Lower leg skin (tissue), 4 donors: Measurements from ENCODE around the gene PLXNA1. TPM values are rescaled to one million over a fixed set of nuclear protein-coding genes. Genes with fewer than 3 reads are reported as not detected.

ENCODE experiments used
- DNase-seq, 2 donors: peaks; one replicate each; pipeline ENCODE4 v3.0.0-alpha.2; 2019; ENCODE audit warnings: low spot score in 2 of 2
- H3K4me3 ChIP-seq: fragments of 200-600 bp; sonication (generic); 2 replicates; pipeline ENCODE4 v1.5.1; 2017; ENCODE audit warnings: mild to moderate bottlenecking, low read depth; ENCODE audit not compliant: poor library complexity, severe bottlenecking
- POLR2A ChIP-seq, 2 donors: fragments of 450-650 bp; IDR thresholded peaks; one replicate each; pipeline ENCODE4 v1.6.1; 2016 to 2017; ENCODE audit warnings: antibody characterized with exemption in 2 of 2, mild to moderate bottlenecking in 1 of 2, moderate library complexity in 1 of 2
- WGBS, 2 donors: methylation state at CpG; one replicate each; pipeline ENCODE4 v1.1.5; 2018; 5-methylcytosine and 5-hydroxymethylcytosine counted together
- intact Hi-C: fragments of 100-400 bp; cut with DNase I; formaldehyde crosslinking; loops from one replicate; pipeline ENCODE4 v1.15.0; 2023; ENCODE audit warnings: low total_unique reads
- total RNA-seq, 4 donors: library from RNA; depleted of rRNA; stranded (reverse); fragments of >200 nt; gene quantifications; one replicate each; pipeline ENCODE4 v1.1.0, GENCODE V29; 2016
- TF ChIP-seq, protein P1 (sequence below), 3 donors: fragments of 450-650 bp; IDR thresholded peaks; one replicate each; pipeline ENCODE4 v1.5.1; 2016; ENCODE audit warnings: antibody characterized with exemption in 3 of 3, mild to moderate bottlenecking in 3 of 3, moderate library complexity in 2 of 3

Gene PLXNA1
- total RNA-seq, 4 donors from 2014 or later: 35.8 to 44.9 (median 39.7) TPM

DNA sequence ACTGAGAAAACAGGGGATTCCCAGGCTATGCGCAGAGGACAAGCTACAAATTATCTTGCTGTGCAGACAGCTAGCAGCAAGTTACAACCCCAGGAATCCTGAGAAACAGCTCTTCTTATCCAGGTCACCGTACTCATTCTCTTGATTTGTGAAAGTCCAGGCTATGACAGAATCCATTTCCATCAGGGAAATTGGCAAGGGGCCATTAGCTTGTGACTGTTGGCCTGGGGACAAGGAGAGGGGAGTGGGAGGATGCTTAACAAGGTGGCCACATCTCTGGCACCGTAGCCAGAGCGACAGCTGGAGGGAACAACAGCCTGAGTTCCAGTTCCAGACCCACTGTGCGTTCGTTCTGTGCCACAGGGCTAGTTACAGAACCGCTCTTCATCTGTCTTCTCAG is 44.9 kb upstream of the PLXNA1 start:
- WGBS, 2 donors: 55 to 72% methylated on average over 7 of the region's 7 CpGs
- TF ChIP-seq, protein P1, sequence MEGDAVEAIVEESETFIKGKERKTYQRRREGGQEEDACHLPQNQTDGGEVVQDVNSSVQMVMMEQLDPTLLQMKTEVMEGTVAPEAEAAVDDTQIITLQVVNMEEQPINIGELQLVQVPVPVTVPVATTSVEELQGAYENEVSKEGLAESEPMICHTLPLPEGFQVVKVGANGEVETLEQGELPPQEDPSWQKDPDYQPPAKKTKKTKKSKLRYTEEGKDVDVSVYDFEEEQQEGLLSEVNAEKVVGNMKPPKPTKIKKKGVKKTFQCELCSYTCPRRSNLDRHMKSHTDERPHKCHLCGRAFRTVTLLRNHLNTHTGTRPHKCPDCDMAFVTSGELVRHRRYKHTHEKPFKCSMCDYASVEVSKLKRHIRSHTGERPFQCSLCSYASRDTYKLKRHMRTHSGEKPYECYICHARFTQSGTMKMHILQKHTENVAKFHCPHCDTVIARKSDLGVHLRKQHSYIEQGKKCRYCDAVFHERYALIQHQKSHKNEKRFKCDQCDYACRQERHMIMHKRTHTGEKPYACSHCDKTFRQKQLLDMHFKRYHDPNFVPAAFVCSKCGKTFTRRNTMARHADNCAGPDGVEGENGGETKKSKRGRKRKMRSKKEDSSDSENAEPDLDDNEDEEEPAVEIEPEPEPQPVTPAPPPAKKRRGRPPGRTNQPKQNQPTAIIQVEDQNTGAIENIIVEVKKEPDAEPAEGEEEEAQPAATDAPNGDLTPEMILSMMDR (IDR thresholded peaks at IDR 0.05): no peak
- no peak for TF ChIP-seq POLR2A (IDR thresholded peaks at IDR 0.05)
- DNase-seq: peak in 1 of 2 donors; percentile 78
- H3K4me3 ChIP-seq: no peak overlapping the region
- intact Hi-C loops: no loop called here

DNA sequence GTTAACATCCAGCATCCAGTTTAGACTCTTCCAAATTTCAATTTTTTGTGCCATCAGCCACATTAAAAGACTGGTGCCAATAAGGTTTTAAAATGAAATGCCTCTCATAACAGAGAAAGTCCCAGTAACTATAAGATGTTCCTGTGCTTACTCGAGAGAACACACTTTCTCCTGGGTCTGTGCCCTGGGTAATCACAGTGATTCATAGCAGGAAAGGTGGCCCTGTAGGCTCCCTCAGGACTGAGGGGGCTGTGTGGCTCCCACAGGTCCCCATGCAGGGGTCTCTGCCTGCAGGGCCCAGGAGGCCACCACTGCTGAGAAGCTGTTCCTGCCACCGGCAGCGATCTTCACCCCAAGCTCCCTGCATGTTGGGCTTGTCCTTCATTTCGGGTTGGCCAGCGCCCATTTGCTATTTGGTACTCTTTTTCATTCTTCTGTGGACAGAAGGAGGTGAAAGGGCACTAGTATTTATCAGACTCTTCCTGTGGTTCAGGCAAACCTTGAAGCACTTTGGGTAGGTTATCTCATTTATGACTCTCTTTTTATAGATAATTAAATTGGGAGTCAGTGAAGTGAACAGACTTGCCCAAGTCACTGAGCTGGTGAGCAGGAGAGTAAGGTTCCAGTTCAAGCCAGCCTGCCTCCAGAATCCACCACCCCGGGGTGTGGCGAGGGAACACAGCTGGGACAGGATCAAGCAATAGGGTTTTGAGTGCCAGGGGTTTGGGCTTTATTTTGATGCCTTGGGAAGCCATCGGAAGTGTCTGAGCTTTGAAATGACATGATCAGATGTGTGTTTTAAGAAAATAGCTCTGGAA is 44.2 kb upstream of the PLXNA1 start:
- H3K4me3 ChIP-seq: no peak overlapping the region
- TF ChIP-seq POLR2A (IDR thresholded peaks at IDR 0.05): no peak
- TF ChIP-seq, protein P1 (IDR thresholded peaks at IDR 0.05): no peak
- WGBS, 2 donors: 49 to 50% methylated on average over 8 of the region's 8 CpGs
- DNase-seq: peak in 1 of 2 donors; percentile 77
- intact Hi-C loops: no loop called here

DNA sequence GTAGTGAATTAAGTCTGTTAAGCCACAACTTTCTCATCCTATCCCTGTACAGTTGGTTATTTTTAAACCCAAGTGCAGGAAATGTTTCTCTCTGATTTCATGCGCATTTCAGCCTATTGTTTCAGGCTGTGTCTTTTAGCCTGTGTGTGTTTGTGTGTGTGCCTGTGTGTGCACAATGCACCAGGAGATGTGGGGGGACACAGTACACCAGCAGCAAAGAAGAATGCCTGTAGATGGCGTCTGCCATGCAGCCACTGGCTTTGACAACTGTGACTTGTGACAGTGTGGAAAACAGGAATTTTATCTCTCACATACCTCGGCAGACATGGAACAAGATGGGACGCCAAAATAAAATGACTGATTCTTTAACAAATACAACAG is 43.6 kb upstream of the PLXNA1 start:
- WGBS, 2 donors: 47 to 54% methylated on average over 4 of the region's 4 CpGs
- no peak for DNase-seq

DNA sequence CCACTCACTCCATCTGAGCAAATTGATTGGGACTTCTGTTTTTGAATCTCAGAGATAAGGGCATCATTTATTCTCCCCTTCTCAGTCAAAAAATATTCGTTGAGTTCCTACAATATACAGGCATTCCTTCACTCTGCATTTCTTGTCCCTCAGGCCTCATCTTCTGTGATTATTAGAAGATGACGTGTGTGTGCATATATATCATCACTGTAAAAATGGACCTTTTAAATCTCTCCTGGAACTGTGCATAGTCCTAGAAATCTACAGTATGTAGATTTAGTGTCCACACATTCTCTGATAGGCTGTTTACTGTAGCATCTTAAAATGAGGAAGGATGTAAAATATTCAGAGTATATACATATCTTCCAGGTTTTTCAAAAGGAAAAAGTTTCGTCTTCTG is 43.2 kb upstream of the PLXNA1 start:
- TF ChIP-seq POLR2A (IDR thresholded peaks at IDR 0.05): no peak
- TF ChIP-seq, protein P1 (IDR thresholded peaks at IDR 0.05): no peak
- intact Hi-C loops: no loop called here
- no peak overlapping the region for H3K4me3 ChIP-seq
- WGBS, 2 donors: 77 to 82% methylated on average over 3 of the region's 3 CpGs
- no peak for DNase-seq

More for the DNA sequence above, 43.6 kb upstream of the PLXNA1 start:
- intact Hi-C loops: no loop called here
- TF ChIP-seq, protein P1 (IDR thresholded peaks at IDR 0.05): no peak
- TF ChIP-seq POLR2A (IDR thresholded peaks at IDR 0.05): no peak
- H3K4me3 ChIP-seq: no peak overlapping the region

DNA sequence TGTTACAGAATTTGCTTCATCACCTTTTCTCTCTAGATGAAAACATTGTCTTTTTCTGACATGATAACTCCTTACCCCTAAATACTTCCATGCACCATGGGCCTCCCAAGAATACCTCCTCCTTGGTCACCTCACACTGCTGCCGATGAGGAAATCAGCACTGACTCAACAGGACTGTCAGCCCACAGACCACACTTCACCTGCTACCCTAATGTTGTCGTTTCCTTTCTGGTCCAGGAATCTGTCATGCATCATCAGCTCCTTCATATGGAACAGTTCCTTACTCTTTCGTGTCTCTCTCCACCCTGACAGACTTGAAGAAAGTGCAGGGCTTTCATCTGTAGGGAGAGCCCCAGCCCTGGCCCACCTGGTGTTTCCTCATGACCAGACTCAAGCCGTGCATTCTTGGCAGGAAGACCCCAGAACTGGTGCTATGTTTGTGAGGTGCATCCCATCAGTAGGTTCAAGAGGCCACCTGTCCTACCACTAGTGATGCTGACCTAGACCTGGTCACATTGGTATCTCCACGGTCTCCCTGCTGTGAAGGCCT is 41.1 kb upstream of the PLXNA1 start:
- no peak overlapping the region for H3K4me3 ChIP-seq
- intact Hi-C loops: no loop called here
- 89 to 91% methylated on average over 5 of the region's 5 CpGs for WGBS, 2 donors
- TF ChIP-seq, protein P1 (IDR thresholded peaks at IDR 0.05): no peak
- TF ChIP-seq POLR2A (IDR thresholded peaks at IDR 0.05): no peak
- DNase-seq: peak in 1 of 2 donors; percentile 70
